GM20000 (cell line): ENCODE results near the gene GNG2.

Experiments used
- DNase-seq: peaks from one replicate; pipeline ENCODE4 v3.0.0; 2012; ENCODE audit warnings: low spot score
- TF ChIP-seq, protein P1 (sequence below): IDR thresholded peaks from 2 replicates; pipeline ENCODE4 v1.5.1; 2012; ENCODE audit warnings: mild to moderate bottlenecking, control low read depth; ENCODE audit errors: extremely low read depth, missing control alignments

Gene GNG2

DNA sequence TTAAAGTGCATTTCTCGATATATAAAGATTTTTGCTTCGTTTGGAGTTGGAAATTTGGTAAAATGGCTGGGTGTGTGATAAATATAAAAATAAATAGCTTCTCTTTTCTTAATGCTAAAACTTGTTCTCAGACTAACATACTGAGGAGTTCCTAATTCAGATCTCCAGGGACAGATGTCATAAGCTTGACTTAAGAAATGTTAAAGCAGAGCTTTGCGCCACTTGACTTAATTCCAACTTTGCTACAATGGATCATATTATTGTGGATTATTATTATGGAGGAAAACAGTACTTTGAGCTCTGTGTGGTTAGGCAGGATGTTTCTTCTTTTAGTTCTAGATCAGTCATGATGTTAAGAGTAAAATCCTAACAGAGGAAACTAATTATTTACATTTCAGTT, 33.8 kb downstream of the GNG2 start:
- no peak for DNase-seq
- TF ChIP-seq, protein P1, sequence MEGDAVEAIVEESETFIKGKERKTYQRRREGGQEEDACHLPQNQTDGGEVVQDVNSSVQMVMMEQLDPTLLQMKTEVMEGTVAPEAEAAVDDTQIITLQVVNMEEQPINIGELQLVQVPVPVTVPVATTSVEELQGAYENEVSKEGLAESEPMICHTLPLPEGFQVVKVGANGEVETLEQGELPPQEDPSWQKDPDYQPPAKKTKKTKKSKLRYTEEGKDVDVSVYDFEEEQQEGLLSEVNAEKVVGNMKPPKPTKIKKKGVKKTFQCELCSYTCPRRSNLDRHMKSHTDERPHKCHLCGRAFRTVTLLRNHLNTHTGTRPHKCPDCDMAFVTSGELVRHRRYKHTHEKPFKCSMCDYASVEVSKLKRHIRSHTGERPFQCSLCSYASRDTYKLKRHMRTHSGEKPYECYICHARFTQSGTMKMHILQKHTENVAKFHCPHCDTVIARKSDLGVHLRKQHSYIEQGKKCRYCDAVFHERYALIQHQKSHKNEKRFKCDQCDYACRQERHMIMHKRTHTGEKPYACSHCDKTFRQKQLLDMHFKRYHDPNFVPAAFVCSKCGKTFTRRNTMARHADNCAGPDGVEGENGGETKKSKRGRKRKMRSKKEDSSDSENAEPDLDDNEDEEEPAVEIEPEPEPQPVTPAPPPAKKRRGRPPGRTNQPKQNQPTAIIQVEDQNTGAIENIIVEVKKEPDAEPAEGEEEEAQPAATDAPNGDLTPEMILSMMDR: no peak

DNA sequence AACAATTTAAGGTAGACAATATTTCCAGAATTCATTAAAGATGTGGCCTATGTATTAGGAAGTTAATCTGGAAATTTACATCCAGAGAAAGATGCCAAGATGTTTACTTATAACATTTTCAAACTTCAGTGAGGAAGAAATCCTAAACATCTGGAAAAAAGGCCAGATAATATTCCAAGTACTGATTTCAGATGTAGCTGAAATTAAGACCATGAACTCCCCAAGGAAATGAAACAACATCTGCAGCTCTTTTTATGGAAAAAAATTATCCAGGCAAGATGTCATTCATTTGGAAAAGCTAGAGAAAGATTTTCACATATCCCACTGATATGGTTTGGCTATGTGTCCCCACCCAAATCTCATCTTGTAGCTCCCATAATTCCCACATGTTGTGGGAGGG, 35.0 kb downstream of the GNG2 start:
- no peak for DNase-seq
- TF ChIP-seq, protein P1: no peak

DNA sequence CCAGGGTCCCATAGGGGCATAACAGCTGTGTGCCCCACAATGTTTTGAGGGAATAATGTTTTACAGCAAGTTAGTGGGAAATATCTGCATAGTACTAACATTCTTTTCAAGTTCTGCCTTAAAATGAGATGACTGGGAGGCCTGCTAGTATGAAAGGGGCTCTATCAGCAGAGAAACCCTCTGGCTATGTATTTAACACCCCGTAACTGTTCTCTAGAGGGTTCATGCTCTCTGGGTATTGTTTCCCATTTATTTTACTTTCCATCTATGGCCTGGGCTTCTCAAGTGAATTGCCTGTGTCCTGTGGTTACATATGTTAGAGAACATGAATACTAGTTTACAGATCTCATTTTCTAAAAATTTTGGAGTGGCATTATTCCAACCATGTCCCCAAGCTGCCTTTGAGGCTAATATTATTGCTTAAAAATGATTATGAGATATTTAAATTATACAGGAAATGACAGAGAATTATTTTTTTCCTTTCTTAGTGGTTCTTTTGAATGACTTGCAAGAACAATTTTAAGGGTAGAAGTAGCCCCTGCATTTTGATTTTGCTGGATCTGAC, 37.5 kb downstream of the GNG2 start:
- TF ChIP-seq, protein P1: no peak
- DNase-seq: no peak

DNA sequence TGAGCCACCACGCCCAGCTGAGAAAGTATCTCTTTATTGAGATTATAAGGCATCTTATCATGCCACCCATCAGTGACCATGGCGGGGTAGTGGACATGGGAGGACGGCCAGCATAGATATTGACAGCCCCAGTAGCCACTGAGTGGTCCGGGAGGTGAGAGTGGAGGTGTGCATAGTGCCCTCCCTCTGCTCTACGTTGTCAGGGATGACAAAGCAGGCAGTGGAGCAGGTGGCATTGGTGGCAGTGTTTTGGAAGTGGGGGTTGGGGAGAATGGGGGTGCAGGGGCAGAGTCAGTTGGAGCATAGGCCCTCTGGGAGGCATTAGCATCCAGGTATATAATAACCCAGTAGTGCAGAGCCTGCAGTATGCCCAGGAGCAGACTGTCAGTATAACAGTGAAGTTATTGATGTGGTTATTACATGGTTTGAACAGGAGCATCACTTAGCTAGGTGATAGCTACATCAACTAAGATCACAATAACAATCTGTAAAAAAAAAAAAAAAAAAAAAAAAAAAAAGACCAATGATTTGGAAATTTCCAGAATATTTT, 41.1 kb downstream of the GNG2 start:
- DNase-seq: no peak
- TF ChIP-seq, protein P1: no peak

DNA sequence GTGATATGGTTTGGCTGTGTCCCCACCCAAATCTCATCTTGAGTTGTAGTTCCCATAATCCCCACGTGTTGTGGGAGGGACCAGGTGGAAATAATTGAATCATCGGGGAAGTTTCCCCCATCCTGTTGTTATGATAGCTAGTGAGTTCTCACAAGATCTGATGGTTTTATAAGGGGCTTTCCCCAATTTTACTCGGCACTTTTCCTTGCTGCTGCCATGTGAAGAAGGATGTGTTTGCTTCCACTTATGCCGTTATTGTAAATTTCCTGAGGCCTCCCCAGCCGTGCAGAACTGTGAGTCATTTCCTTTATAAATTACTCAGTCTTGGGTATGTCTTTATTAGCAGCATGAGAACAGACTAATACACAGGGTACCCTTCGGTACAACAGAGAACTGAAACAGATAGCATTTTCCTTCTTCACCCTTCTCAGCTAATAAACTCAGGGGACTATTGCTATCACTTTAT, 45.3 kb downstream of the GNG2 start:
- DNase-seq: peak; percentile 32

DNA sequence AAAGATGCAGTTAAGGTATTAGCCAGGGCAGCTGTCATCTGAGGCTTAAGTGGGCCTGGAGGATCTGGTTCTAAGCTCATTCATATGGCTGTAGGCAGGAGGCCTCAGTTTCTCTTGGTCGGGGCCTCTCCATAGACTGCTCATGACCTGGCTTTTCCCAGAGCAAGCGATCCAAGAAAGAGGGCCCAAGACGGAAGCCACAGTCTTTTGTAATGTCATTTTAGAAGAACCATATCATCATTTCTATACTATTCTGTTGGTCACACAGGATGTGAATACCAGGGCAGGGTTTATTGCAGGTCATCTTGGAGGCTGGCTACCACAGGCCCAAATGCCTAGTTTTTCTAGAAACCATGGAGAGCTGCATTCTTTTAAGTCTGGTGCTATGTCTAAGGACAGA, 47.7 kb downstream of the GNG2 start:
- TF ChIP-seq, protein P1: no peak
- DNase-seq: no peak

DNA sequence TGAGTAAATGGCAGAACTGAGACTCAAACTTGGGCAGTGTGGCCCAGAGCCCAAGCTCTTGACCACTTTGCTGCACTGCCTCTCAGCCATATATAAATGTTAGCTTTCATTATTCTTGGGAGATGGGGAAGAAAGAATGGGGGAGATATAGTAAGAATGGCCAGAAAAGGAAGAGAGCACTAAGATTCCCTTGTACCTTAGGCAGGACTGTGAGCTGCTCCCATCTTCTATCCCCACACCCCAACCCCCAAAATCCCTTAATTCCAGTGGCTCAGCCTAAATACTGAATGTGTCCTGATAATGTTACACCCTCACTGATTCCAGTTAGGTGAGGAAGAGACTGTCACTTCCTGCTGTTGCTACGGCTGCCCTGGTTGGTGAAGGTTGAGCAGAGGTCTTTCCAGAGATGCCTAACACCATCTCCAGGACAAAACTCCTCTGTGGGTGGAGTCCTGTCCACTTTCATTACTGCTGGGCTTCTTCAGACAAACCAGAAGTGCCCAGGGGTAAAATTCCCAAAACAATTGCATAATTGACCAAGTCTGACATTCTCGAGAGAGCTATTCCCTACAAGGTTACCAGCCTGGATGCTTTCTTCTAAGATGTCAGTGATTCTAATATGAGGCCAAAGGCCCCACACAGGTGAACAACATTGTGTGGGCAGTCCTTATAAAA, 51.8 kb downstream of the GNG2 start:
- DNase-seq: no peak
- TF ChIP-seq, protein P1: no peak
